Esophagus squamous epithelium (tissue), 4 donors: ENCODE measurements around the gene CDH18.

Source experiments
- POLR2A ChIP-seq, 4 donors: fragments of 450-650 bp; IDR thresholded peaks; one replicate each; pipeline ENCODE4 v1.6.1; 2017; ENCODE audit warnings: antibody characterized with exemption in 4 of 4, mild to moderate bottlenecking in 4 of 4, moderate library complexity in 3 of 4
- TF ChIP-seq, protein P1 (sequence below), 6 experiments: fragments of 450-650 bp in 4 of 6; fragments of 200-600 bp in 2 of 6; sonication (generic) in 2 of 6; IDR thresholded peaks; one replicate each; pipeline ENCODE4 v1.5.1; 2016 to 2019; ENCODE audit warnings: antibody characterized with exemption in 6 of 6, mild to moderate bottlenecking in 4 of 6, moderate library complexity in 4 of 6

- TF ChIP-seq, protein P1, sequence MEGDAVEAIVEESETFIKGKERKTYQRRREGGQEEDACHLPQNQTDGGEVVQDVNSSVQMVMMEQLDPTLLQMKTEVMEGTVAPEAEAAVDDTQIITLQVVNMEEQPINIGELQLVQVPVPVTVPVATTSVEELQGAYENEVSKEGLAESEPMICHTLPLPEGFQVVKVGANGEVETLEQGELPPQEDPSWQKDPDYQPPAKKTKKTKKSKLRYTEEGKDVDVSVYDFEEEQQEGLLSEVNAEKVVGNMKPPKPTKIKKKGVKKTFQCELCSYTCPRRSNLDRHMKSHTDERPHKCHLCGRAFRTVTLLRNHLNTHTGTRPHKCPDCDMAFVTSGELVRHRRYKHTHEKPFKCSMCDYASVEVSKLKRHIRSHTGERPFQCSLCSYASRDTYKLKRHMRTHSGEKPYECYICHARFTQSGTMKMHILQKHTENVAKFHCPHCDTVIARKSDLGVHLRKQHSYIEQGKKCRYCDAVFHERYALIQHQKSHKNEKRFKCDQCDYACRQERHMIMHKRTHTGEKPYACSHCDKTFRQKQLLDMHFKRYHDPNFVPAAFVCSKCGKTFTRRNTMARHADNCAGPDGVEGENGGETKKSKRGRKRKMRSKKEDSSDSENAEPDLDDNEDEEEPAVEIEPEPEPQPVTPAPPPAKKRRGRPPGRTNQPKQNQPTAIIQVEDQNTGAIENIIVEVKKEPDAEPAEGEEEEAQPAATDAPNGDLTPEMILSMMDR (IDR thresholded peaks at IDR 0.05) = no peak
- TF ChIP-seq POLR2A (IDR thresholded peaks at IDR 0.05) = no peak
Measured at GRCh38 chr5:19928562-19929421, 59.2 kb downstream of the CDH18 start.
